HEK293T (cell line): ENCODE data around the gene NFYC.

Experiments used
- ARNT ChIP-seq: fragments of 450-650 bp; IDR thresholded peaks from 2 replicates; pipeline ENCODE4 v1.6.1; 2017; ENCODE audit warnings: mild to moderate bottlenecking
- BHLHE40 ChIP-seq: fragments of 450-650 bp; IDR thresholded peaks from 2 replicates; pipeline ENCODE4 v1.6.1; 2016; ENCODE audit warnings: mild to moderate bottlenecking, moderate library complexity, borderline replicate concordance
- CTBP1 ChIP-seq: fragments of 450-650 bp; IDR thresholded peaks from 2 replicates; pipeline ENCODE4 v1.6.1; 2016; ENCODE audit warnings: borderline replicate concordance
- FOXA1 ChIP-seq: fragments of 450-650 bp; IDR thresholded peaks from 2 replicates; pipeline ENCODE4 v1.6.1; 2016; ENCODE audit warnings: mild to moderate bottlenecking
- FOXK2 ChIP-seq: fragments of 450-650 bp; IDR thresholded peaks from 2 replicates; pipeline ENCODE4 v1.6.1; 2016; ENCODE audit warnings: mild to moderate bottlenecking
- FOXM1 ChIP-seq: fragments of 450-650 bp; IDR thresholded peaks from 2 replicates; pipeline ENCODE4 v1.6.1; 2017; ENCODE audit warnings: mild to moderate bottlenecking, borderline replicate concordance
- HDGF ChIP-seq: fragments of 450-650 bp; IDR thresholded peaks from 2 replicates; pipeline ENCODE4 v1.6.1; 2017; ENCODE audit warnings: antibody characterized with exemption, borderline replicate concordance
- L3MBTL2 ChIP-seq: fragments of 450-650 bp; conservative IDR thresholded peaks from 2 replicates; pipeline ENCODE4 v1.6.1; 2016; ENCODE audit warnings: mild to moderate bottlenecking
- LEF1 ChIP-seq: fragments of 450-650 bp; IDR thresholded peaks from 2 replicates; pipeline ENCODE4 v1.6.1; 2017; ENCODE audit warnings: mild to moderate bottlenecking, borderline replicate concordance
- NFRKB ChIP-seq: fragments of 450-650 bp; IDR thresholded peaks from 2 replicates; pipeline ENCODE4 v1.6.1; 2016; ENCODE audit warnings: mild to moderate bottlenecking, moderate library complexity
- PKNOX1 ChIP-seq: fragments of 450-650 bp; IDR thresholded peaks from 2 replicates; pipeline ENCODE4 v1.6.1; 2016
- SP1 ChIP-seq: fragments of 450-650 bp; IDR thresholded peaks from 2 replicates; pipeline ENCODE4 v1.6.1; 2017
- SUZ12 ChIP-seq: fragments of 450-650 bp; IDR thresholded peaks from 2 replicates; pipeline ENCODE4 v1.6.1; 2016; ENCODE audit warnings: mild to moderate bottlenecking
- TARDBP ChIP-seq: fragments of 450-650 bp; IDR thresholded peaks from 2 replicates; pipeline ENCODE4 v1.6.1; 2016

GRCh38 chr1:40798366-40799281, 107.1 kb downstream of the NFYC start:
- no peak for TF ChIP-seq NFRKB
- TF ChIP-seq CTBP1: no peak
- no peak for TF ChIP-seq FOXA1
- TF ChIP-seq SP1: no peak
- TF ChIP-seq BHLHE40: no peak
- TF ChIP-seq TARDBP: no peak
- no peak for TF ChIP-seq LEF1
- TF ChIP-seq SUZ12: no peak
- no peak for TF ChIP-seq ARNT
- no peak for TF ChIP-seq PKNOX1
- no peak for TF ChIP-seq FOXK2
- TF ChIP-seq FOXM1: no peak
- TF ChIP-seq L3MBTL2: no peak
- TF ChIP-seq HDGF: no peak
